Measurements from ENCODE around the gene PKM.

GRCh38 chr15:72193836-72194396 is 37.1 kb downstream of the PKM start:
- no peak for TF ChIP-seq GABPA (IDR thresholded peaks at IDR 0.05 in 1 of 2, conservative IDR thresholded peaks at IDR 0.05 in 1 of 2)
- no peak for TF ChIP-seq CTCF (IDR thresholded peaks at IDR 0.05; ENCODE audit: low read depth, low read length, missing input control)
- TF ChIP-seq REST (IDR thresholded peaks at IDR 0.05): no peak
- no peak for TF ChIP-seq ZBTB33 (IDR thresholded peaks at IDR 0.05)
- no peak for TF ChIP-seq TAF1 (conservative IDR thresholded peaks at IDR 0.05)
- TF ChIP-seq HNF4G (IDR thresholded peaks at IDR 0.05): no peak
- TF ChIP-seq JUND (IDR thresholded peaks at IDR 0.05): no peak
- no peak for TF ChIP-seq SP1 (IDR thresholded peaks at IDR 0.05)
- no peak for TF ChIP-seq YY1 (IDR thresholded peaks at IDR 0.05)
- TF ChIP-seq HNF4A (conservative IDR thresholded peaks at IDR 0.05): no peak
- TF ChIP-seq RAD21 (IDR thresholded peaks at IDR 0.05): no peak
- TF ChIP-seq ATF3 (IDR thresholded peaks at IDR 0.05): no peak
